Neural cell (in vitro differentiated cells): ENCODE results near the gene HDAC7.

ENCODE experiments used
- CTCF ChIP-seq: fragments of 450-650 bp; IDR thresholded peaks from 2 replicates; pipeline ENCODE4 v1.5.1; 2014; ENCODE audit warnings: antibody characterized with exemption, mild to moderate bottlenecking, moderate library complexity; ENCODE audit not compliant: poor library complexity, severe bottlenecking
- EP300 ChIP-seq: fragments of 450-650 bp; conservative IDR thresholded peaks from 2 replicates; pipeline ENCODE4 v1.6.1; 2014; ENCODE audit warnings: antibody characterized with exemption, mild to moderate bottlenecking, moderate library complexity; ENCODE audit not compliant: poor library complexity, severe bottlenecking
- EZH2 ChIP-seq: fragments of 200-600, 300-800 bp; shearing (Covaris generic), sonication (generic); IDR thresholded peaks from 2 replicates; pipeline ENCODE4 v1.6.1; 2014; ENCODE audit warnings: antibody characterized with exemption, low read length, borderline replicate concordance, mild to moderate bottlenecking; ENCODE audit not compliant: insufficient read depth, poor library complexity, severe bottlenecking
- POLR2AphosphoS5 ChIP-seq: IDR thresholded peaks from 2 replicates; pipeline ENCODE4 v1.6.1; 2012
- REST ChIP-seq: IDR thresholded peaks from 2 replicates; pipeline ENCODE4 v1.6.1; 2012; ENCODE audit warnings: borderline replicate concordance
- TAF1 ChIP-seq: IDR thresholded peaks from 2 replicates; pipeline ENCODE4 v1.6.1; 2012; ENCODE audit warnings: low read depth

GRCh38 chr12:47742253-47742825 is 77.4 kb downstream of the HDAC7 start:
- no peak for TF ChIP-seq EP300
- peak; percentile 56 for TF ChIP-seq CTCF
- TF ChIP-seq EZH2: no peak
- no peak for TF ChIP-seq TAF1
- TF ChIP-seq POLR2AphosphoS5: no peak
- TF ChIP-seq REST: no peak
